HepG2 (cell line): ENCODE measurements around the gene VWA1. TPM values are rescaled to one million over a fixed set of nuclear protein-coding genes. Genes with fewer than 3 reads are reported as not detected.

ENCODE experiments used
- HNRNPL ChIP-seq: fragments of 200-400 bp; formaldehyde crosslinking; IDR thresholded peaks from 2 replicates; pipeline ENCODE4 v1.6.1; 2017; ENCODE audit warnings: mild to moderate bottlenecking, low read depth, low read length
- MXI1 ChIP-seq: IDR thresholded peaks from 3 replicates; pipeline ENCODE4 v1.6.1; 2012; ENCODE audit warnings: low read depth, low read length, inconsistent platforms, borderline replicate concordance
- PTBP1 ChIP-seq: fragments of 200-400 bp; formaldehyde crosslinking; IDR thresholded peaks from 2 replicates; pipeline ENCODE4 v1.6.1; 2018; ENCODE audit warnings: low read length, low read depth; ENCODE audit not compliant: poor library complexity, severe bottlenecking
- SP2 ChIP-seq: sonication (generic); formaldehyde crosslinking; IDR thresholded peaks from 2 replicates; pipeline ENCODE4 v1.5.1; 2020; ENCODE audit warnings: mild to moderate bottlenecking, missing genetic modification reagents
- STAG1 ChIP-seq: sonication (generic); formaldehyde crosslinking; IDR thresholded peaks from 2 replicates; pipeline ENCODE4 v1.4.0; 2020; ENCODE audit warnings: missing genetic modification reagents
- ZBTB40 ChIP-seq, 2 experiments: fragments of 450-650 bp in 1 of 2; sonication (generic) in 1 of 2; formaldehyde crosslinking in 1 of 2; IDR thresholded peaks; 2 replicates each; pipeline versions ENCODE4 v1.6.1 to v1.8.0; 2016 to 2022; ENCODE audit warnings: antibody characterized with exemption in 1 of 2, mild to moderate bottlenecking in 1 of 2, missing genetic modification reagents in 1 of 2
- ZNF441 ChIP-seq: sonication (generic); formaldehyde crosslinking; IDR thresholded peaks from 2 replicates; pipeline ENCODE4 v1.7.0; 2021; ENCODE audit warnings: missing genetic modification reagents, borderline replicate concordance
- ZNF501 ChIP-seq: sonication (generic); formaldehyde crosslinking; IDR thresholded peaks from 2 replicates; pipeline ENCODE4 v1.5.1; 2020; ENCODE audit warnings: mild to moderate bottlenecking, moderate library complexity, missing genetic modification reagents
- polyA plus RNA-seq, 8 experiments: library from polyadenylated mRNA; depleted of rRNA in 3 of 8; stranded (reverse) in 7 of 8; unstranded in 1 of 8; fragments of >200 nt; fragmentation: Illumina TruSeq in 4 of 8; extraction: Trizol in 4 of 8; gene quantifications; 2 replicates each; pipeline versions ENCODE4 v1.2.1 to v1.2.3, GENCODE V29; 2011 to 2016; ENCODE audit warnings: low read depth in 4 of 8, missing spikeins in 1 of 8, mixed read lengths in 1 of 8; ENCODE audit not compliant: insufficient read depth in 1 of 8
- total RNA-seq, 5 experiments: library from RNA; depleted of rRNA; stranded (reverse); fragments of >200 nt; fragmentation: Illumina TruSeq; extraction: Trizol; gene quantifications; 2 replicates each; pipeline ENCODE4 v1.2.3, GENCODE V29; 2016; ENCODE audit warnings: low read depth in 1 of 5
- TF ChIP-seq, protein P1 (sequence below): sonication (generic); formaldehyde crosslinking; IDR thresholded peaks from 2 replicates; pipeline ENCODE4 v1.8.1; 2023; ENCODE audit warnings: missing genetic modification reagents, inconsistent platforms, borderline replicate concordance
- TF ChIP-seq, protein P2 (sequence below): sonication (generic); formaldehyde crosslinking; IDR thresholded peaks from 2 replicates; pipeline ENCODE4 v1.4.0; 2020; ENCODE audit warnings: missing genetic modification reagents, borderline replicate concordance

Gene VWA1
- total and polyA plus RNA-seq, 2 of the 13 experiments (the other 11 are each of a cell fraction or from before 2014, with no cell fraction given) = 40.9 to 57.5 TPM

GRCh38 chr1:1425753-1426495 lies 9.6 kb upstream of the VWA1 start (continued):
- TF ChIP-seq, protein P1, sequence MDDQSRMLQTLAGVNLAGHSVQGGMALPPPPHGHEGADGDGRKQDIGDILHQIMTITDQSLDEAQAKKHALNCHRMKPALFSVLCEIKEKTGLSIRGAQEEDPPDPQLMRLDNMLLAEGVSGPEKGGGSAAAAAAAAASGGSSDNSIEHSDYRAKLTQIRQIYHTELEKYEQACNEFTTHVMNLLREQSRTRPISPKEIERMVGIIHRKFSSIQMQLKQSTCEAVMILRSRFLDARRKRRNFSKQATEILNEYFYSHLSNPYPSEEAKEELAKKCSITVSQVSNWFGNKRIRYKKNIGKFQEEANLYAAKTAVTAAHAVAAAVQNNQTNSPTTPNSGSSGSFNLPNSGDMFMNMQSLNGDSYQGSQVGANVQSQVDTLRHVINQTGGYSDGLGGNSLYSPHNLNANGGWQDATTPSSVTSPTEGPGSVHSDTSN = no peak
- TF ChIP-seq STAG1 (CRISPR knock-in tag) = no peak
- no peak for TF ChIP-seq ZNF441 (CRISPR knock-in tag)
- peak; percentile 87 for TF ChIP-seq HNRNPL
- TF ChIP-seq SP2 (CRISPR knock-in tag) = no peak
- TF ChIP-seq PTBP1 = no peak
- TF ChIP-seq, protein P2, sequence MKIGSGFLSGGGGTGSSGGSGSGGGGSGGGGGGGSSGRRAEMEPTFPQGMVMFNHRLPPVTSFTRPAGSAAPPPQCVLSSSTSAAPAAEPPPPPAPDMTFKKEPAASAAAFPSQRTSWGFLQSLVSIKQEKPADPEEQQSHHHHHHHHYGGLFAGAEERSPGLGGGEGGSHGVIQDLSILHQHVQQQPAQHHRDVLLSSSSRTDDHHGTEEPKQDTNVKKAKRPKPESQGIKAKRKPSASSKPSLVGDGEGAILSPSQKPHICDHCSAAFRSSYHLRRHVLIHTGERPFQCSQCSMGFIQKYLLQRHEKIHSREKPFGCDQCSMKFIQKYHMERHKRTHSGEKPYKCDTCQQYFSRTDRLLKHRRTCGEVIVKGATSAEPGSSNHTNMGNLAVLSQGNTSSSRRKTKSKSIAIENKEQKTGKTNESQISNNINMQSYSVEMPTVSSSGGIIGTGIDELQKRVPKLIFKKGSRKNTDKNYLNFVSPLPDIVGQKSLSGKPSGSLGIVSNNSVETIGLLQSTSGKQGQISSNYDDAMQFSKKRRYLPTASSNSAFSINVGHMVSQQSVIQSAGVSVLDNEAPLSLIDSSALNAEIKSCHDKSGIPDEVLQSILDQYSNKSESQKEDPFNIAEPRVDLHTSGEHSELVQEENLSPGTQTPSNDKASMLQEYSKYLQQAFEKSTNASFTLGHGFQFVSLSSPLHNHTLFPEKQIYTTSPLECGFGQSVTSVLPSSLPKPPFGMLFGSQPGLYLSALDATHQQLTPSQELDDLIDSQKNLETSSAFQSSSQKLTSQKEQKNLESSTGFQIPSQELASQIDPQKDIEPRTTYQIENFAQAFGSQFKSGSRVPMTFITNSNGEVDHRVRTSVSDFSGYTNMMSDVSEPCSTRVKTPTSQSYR (CRISPR knock-in tag) = no peak
- TF ChIP-seq ZBTB40 (IDR thresholded peaks at IDR 0.05) = no peak
- TF ChIP-seq ZBTB40 (CRISPR knock-in tag; IDR thresholded peaks at IDR 0.05) = no peak
- 0 out of 2 replicates have a peak, but pooled peaks have one; percentile 36 for TF ChIP-seq ZNF501 (CRISPR knock-in tag)
- TF ChIP-seq MXI1 = no peak
